NCI-H2171 (cell line): Measurements from ENCODE around the gene WDR36.
A peak's percentile ranks its signal among the peaks of the same experiment; 100 is the strongest.

ENCODE experiments used
- DNase-seq: peaks from one replicate; lab custom pipeline; 2025; lab: John Stamatoyannopoulos, UW

Gene WDR36

DNA sequence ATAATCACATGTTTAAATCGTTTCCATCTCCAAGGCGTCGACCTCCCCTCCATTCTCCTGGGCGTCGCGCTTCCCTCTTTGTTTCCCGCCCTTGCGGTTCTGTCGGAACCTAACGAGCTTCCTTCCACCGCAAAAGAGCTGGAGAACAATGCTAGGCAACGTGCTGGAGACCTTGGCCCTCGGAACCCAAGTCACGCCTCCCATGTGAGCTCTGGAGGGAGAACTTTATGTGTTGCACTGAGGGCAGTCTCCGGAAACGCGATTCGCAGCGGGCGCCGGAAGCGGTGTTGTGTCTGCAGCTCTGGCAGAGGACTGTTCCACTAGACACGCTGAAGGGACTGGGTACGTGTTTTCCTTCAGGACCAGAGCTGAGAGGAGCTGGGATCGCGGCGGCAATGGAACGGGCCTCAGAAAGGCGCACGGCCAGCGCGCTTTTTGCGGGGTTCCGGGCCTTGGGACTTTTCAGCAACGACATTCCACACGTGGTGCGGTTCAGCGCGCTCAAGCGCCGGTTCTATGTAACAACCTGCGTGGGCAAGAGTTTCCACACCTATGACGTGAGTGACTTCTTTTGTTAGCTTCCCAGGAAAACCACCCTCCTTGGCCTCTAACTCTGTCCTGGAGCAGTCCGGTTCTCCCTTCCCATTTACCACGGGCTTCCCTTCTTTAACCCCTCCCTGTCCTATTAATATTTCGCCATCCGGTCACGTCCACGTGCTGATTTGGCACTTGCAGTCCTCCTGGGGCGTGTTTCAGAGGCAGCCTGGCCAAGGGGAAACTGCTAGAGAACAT, at the start of gene WDR36:
WDR36 (plus strand) TSS at position 287 of the 792 bp plus-strand sequence; CDS start at position 396, 109 bp downstream.
- peak; percentile 93 for DNase-seq

- no peak for DNase-seq
Measured at GRCh38 chr5:111043712-111044506, 48.2 kb upstream of the WDR36 start.

- DNase-seq = no peak
Measured at GRCh38 chr5:111058064-111058463, 34.1 kb upstream of the WDR36 start.

DNA sequence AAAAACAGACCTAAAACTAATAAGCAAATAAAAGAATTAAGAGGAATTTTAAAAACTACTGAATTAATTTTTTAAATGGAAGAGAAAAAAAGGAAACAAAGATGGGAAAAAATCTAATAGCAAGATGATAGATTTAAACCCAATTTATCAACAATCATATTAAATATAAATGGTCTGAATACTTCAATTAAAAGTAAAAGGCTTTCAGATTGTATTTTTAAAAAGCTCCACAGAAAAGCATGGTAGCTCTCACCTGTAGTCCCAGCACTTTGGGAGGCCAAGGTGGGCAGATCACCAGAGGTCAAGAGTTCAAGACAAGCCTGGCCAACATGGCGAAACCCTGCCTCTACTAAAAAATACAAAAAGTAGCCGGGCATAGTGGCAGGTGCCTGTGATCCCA, 32.0 kb upstream of the WDR36 start:
- DNase-seq = no peak

DNA sequence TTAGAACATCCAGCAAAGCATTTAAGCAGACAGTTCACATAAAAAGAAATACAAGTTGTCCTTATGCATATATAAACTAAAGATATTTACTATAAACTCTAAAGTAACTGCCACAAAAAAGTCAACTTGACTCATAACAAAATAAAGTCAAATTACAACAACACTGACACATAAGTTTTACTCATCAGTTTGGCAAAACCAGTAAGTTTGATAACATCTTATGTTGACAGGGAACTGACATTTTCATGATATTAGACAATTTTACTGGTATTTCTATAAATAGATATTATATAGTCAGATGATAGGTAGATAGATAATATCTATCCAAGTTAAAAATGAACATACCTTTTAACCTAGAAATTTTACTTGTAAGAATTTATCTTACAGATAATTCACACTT, 30.5 kb upstream of the WDR36 start:
- no peak for DNase-seq

DNA sequence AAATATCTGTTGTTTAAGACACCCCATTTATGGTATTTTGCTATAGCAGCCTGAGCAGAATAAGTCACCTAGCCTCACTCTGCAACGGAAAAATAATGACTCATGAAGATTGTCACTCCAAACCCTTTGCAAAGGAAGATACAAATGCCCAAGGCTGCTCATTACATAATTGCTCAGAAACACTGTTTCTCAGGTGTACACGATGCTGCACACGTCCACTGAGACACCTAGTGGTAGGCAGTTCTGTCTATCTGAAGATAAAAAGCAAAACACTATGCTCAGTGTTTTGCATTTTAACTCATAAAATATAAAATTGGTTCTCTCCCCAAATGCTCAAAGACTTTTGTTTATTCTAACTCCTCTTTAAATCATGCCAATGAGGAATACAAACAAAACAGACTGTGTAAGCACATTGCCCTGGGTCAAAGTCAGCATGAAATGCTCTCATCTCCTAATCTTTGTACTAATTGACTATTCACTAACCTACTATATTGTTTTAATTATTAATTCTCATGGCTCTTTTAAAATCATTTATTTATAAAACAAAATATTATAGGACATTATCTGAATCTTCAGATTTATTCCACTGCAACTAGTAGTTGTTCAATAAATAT, 28.3 kb upstream of the WDR36 start:
- no peak for DNase-seq

DNA sequence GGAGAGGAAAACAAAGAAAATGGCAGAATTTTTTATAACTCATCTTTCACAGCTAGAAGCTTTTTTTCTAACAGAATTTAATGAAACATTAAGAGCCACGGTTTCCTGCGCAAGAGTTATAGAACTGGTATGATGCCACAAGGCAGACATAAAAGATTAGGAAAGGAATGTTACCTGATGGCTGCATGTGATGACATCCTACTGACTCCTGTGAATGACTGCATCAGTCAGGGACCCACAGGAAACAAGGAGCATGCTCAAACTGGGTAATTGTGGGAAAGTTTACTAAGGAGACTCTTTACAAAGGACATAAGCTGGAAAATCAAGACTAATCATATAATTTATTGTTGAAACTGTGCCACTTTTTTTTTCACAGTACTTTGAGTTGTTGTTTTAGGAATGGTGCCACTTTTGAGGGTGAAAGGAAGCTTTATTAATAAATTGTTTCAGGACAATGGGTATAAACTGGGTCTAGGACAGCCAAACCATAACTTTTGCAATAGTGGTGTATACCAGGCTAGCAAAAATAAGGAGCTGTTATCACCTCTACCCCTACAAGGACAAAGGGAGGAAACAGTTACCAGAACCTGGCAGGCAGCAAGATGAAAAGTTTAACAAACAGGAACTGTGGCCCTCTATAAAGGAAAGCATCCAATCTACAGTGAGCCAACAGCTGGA, 25.7 kb upstream of the WDR36 start:
- DNase-seq = no peak

DNA sequence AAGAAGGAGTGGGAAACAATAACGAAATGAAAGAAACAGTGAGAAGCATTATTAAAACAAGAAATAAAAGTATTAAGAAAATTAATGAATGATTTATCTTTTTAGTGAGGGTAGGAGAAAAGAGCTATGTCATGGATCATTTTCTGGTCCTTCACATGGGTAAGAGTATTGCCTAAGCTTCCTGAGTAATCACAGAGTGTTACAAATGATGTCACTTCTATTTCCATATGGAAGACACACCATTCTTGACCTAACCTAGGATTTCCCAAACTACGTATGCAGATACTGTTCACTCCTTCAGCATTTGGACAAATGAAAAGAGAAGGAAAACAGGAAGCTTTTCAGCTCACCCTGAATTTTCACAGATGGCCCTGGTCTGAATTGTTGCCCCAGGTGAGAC, 23.9 kb upstream of the WDR36 start:
- no peak for DNase-seq

- no peak for DNase-seq
Measured at GRCh38 chr5:111069839-111070238, 22.3 kb upstream of the WDR36 start.

DNA sequence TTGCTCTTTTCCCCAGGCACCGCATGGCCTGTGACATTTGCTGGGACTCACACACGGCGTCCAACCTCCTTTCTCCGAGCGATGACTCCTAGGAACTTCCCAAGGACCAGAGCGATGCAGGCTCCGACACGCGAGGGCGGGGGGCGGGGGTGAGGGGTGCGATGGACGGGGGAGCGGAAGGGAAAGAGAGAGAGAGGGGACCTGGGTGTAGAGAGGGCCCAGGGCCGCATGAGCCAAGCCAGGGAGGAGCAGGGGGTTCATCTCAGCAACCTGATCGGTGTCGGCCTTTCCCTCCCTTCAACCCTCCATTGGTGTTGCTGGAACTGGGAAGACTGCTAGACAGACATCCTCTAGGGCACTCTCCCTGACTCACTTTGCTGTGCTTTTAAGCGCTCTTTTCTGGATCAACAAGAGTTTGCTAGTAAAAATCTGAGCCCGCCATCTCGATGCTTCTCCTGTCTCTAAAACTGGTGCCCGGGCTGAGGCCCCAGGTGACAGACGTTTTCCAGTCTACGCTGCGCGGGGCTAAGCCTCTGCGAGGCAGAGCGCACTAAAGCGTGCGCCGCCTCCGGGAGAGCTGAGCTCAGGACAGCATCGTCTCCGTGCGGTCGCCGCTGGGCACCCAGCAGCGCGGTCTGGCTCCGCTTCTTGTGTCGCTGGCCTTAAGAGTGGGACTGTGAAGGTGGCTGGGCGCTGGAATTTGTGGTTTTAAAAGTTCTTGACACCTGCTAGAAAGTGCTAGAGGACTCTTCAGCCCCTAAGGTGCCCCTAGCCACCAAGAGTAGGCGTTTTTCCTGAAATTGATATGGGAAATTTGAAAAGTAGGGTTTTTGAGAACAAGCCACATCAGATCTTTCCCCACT, 21.6 kb upstream of the WDR36 start:
- DNase-seq = no peak

- no peak for DNase-seq
Measured at GRCh38 chr5:111071413-111071812, 20.7 kb upstream of the WDR36 start, which contains the start of gene TSLP. Gene TSLP (plus strand): TSS chr5:111071713. CDS start chr5:111071891, 178 bp downstream.

DNA sequence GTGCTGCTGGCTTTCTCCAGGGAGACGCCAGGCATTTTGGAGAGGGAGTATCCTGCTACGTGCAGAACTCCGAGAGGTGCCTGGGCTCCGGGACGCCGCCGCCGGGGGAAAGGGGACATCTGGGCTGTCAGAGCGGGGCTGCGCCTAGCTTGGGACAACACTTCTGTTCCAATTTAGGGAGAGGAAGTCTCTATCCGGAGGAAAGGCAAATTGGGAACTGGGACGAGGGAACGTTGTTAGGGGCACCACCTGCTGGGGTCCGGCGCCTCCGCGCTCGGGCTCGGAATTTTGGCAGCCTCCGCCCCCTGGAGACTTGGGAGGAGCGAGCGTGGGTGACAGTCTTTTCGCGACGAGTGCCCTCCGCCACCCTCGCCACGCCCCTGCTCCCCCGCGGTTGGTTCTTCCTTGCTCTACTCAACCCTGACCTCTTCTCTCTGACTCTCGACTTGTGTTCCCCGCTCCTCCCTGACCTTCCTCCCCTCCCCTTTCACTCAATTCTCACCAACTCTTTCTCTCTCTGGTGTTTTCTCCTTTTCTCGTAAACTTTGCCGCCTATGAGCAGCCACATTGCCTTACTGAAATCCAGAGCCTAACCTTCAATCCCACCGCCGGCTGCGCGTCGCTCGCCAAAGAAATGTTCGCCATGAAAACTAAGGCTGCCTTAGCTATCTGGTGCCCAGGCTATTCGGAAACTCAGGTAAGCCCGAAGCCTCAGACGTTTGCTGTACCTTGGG, 19.0 kb upstream of the WDR36 start:
- peak; percentile 20 for DNase-seq

DNA sequence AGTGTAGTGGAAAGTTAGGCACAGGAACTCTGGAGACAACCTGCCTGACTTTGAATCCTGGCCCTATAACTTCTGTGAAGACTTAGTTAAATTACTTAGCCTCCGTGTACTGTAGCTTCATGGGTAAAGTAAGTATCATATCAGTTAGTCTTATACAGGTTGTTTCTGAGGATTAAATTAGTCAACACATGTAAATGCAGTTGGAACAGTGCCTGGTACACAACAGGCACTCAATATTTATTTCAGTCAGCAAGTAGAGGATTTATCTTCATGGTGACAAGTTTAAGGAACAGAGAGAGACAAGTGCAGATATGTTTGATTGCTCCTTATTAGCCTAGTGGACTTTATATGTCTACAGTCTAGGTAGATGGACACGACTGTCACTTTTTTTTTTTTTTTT, 17.9 kb upstream of the WDR36 start:
- no peak for DNase-seq

GRCh38 chr5:111075520-111075919, 16.6 kb upstream of the WDR36 start:
- no peak for DNase-seq

DNA sequence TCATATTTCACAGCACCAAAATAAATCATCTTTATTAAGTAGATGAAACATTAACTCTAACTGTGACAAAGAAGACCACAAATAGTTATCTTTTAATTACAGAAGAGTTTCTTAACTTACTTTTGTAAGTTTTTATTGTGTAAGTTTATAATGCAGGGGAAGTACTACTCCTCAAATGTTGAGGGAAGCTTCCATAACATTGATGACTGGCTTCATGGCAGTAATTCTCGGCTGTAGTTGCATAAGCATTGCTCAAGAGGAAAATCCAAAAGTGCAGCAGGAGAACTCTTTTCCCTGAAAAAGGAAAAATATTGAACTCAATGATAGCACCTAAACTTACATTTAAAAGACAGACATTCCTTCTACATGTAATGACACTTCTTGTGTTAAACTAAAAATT, 16.1 kb upstream of the WDR36 start:
- no peak for DNase-seq

DNA sequence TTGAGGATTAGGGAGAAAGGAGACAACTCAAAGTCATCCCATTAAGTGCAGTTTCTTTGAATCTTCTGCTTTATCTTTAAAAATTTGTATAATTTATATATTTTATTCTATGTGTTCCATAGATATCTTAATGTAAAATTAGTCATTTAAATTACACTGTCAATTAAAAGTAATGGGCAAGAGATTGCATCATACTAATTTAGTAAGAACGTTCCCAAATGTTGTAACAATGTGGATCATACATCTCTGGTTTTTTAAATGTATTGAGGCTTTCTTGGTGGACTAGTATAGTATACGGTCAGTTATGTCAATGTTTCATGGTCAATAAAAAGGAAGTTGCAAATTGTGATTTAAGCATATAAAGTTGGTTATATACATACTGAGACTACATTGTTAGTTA, 14.5 kb upstream of the WDR36 start:
- no peak for DNase-seq

DNA sequence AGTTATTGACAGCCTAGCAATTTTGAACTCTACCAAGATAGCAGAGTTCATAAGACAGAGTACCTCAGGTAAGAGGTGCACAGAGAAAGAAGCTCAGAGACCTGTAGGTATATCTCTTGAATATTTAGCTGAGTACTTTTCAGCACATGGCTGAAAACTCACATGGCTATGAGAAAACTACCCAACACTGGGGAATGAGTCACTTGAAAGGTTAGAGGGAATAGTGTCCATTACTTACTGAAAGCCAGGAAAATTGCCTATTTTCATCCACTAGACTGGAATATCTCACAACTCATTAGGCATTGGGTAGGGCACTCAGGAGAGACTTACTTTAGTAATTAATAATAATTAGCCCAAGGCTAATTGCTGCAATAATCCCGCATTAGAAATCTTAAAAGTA, 12.3 kb upstream of the WDR36 start:
- no peak for DNase-seq

DNA sequence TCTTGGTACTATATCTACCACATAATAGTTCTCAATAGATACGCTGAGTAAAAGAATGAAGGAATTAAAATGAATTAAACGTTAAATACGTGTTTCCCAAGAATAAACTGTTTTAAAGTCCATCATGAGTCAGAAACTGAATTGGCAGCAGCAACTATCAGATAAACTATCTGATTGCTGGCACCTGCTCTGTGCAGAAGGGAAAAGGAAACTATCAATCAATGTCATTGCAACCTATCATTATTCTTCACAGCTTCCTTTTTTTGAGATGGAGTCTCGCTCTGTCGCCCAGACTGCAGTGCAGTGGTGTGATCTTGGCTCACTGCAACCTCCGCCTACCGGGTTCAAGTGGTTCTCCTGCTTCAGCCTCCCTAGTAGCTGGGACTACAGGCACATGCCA, 8.8 kb upstream of the WDR36 start:
- no peak for DNase-seq

- no peak for DNase-seq
Measured at GRCh38 chr5:111095982-111096381, 3.8 kb downstream of the WDR36 start.

GRCh38 chr5:111099058-111099778, 7.1 kb downstream of the WDR36 start:
- DNase-seq = no peak
